ENCODE measurements around the gene CARF.

GRCh38 chr2:202965810-202966460 lies 53.9 kb downstream of the CARF start:
- TF ChIP-seq CTCF (IDR thresholded peaks at IDR 0.05; ENCODE audit: poor library complexity, severe bottlenecking), result no peak
- TF ChIP-seq EZH2 (IDR thresholded peaks at IDR 0.05; ENCODE audit: borderline replicate concordance, insufficient read depth, low read length, poor library complexity, severe bottlenecking), result no peak
